IMR-90 (cell line): ENCODE data around the gene NFIA. TPM values are rescaled to one million over a fixed set of nuclear protein-coding genes. Genes with fewer than 3 reads are reported as not detected.

Experiments
- ATAC-seq: fragments of 200-7000 bp; cut with Tn5 transposase; 2 replicates; pipeline ENCODE4 v1.9.1; 2020; ENCODE audit warnings: low read depth, mild to moderate bottlenecking, moderate library complexity
- BruUV-seq: library from RNA; stranded (reverse); fragments of 400-500 nt; replicated peaks from 2 replicates; lab custom pipeline; 2021; lab: Mats Ljungman, UMichigan
- CTCF ChIA-PET: fragments of 300-600 bp; formaldehyde crosslinking; extraction: SDS; loops from one replicate; lab custom pipeline; 2021; ENCODE audit warnings: antibody characterized with exemption; lab: Yijun Ruan, JAX
- POLR2A ChIA-PET: fragments of 300-600 bp; sonication (Branson Sonifier 250); formaldehyde crosslinking; loops from one replicate; lab custom pipeline; 2022; ENCODE audit warnings: antibody characterized with exemption; ENCODE audit not compliant: unreplicated experiment; lab: Charles Lee
- DNase-seq: peaks from one replicate; pipeline ENCODE4 v3.0.0; 2013
- H2AFZ ChIP-seq: replicated peaks from 2 replicates; pipeline ENCODE3; 2013; ENCODE audit warnings: low read length, mild to moderate bottlenecking; ENCODE audit not compliant: poor library complexity
- H2AK5ac ChIP-seq: 2 replicates; pipeline ENCODE4 v1.6.1; 2013; ENCODE audit warnings: low read depth, low read length, inconsistent platforms
- H2AK9ac ChIP-seq: replicated peaks from 2 replicates; pipeline ENCODE3; 2013; ENCODE audit warnings: mild to moderate bottlenecking, low read depth, low read length, moderate library complexity; ENCODE audit not compliant: poor library complexity
- H2BK120ac ChIP-seq: 2 replicates; pipeline ENCODE4 v1.6.1; 2013; ENCODE audit warnings: low read depth, low read length, inconsistent platforms
- H2BK15ac ChIP-seq: 3 replicates; pipeline ENCODE4 v1.6.1; 2013; ENCODE audit warnings: low read depth, low read length, inconsistent platforms
- H2BK20ac ChIP-seq: 2 replicates; pipeline ENCODE4 v1.6.1; 2013; ENCODE audit warnings: low read depth, mild to moderate bottlenecking, inconsistent platforms, low read length, moderate library complexity
- H2BK5ac ChIP-seq: 2 replicates; pipeline ENCODE4 v1.6.1; 2013; ENCODE audit warnings: mild to moderate bottlenecking, low read depth, low read length, inconsistent platforms; ENCODE audit not compliant: poor library complexity, severe bottlenecking
- H3K14ac ChIP-seq: replicated peaks from 2 replicates; pipeline ENCODE4 v1.6.1; 2013; ENCODE audit warnings: low read depth, low read length, inconsistent platforms
- H3K18ac ChIP-seq: 2 replicates; pipeline ENCODE4 v1.6.1; 2013; ENCODE audit warnings: low read depth, low read length, control low read depth
- H3K23ac ChIP-seq: 2 replicates; pipeline ENCODE4 v1.6.1; 2013; ENCODE audit warnings: low read depth, low read length, inconsistent platforms
- H3K27ac ChIP-seq: 2 replicates; pipeline ENCODE4 v1.5.1; 2013; ENCODE audit warnings: mild to moderate bottlenecking, control low read depth, low read length; ENCODE audit not compliant: insufficient read depth
- H3K27me3 ChIP-seq: 2 replicates; pipeline ENCODE4 v1.6.1; 2013; ENCODE audit warnings: low read length; ENCODE audit not compliant: control insufficient read depth, insufficient read depth
- H3K36me3 ChIP-seq: 2 replicates; pipeline ENCODE4 v1.6.1; 2013; ENCODE audit warnings: low read length, mixed read lengths; ENCODE audit not compliant: control insufficient read depth, insufficient read depth
- H3K4ac ChIP-seq: 2 replicates; pipeline ENCODE4 v1.6.1; 2013; ENCODE audit warnings: low read depth, low read length, inconsistent platforms
- H3K4me1 ChIP-seq: 2 replicates; pipeline ENCODE4 v1.6.1; 2013; ENCODE audit warnings: low read length, mixed read lengths; ENCODE audit not compliant: control insufficient read depth, insufficient read depth
- H3K4me2 ChIP-seq: 2 replicates; pipeline ENCODE4 v1.6.1; 2013; ENCODE audit warnings: low read depth, mild to moderate bottlenecking, control low read depth, low read length, moderate library complexity
- H3K4me3 ChIP-seq: 2 replicates; pipeline ENCODE4 v1.5.1; 2013; ENCODE audit warnings: low read depth, mild to moderate bottlenecking, control low read depth, low read length, moderate library complexity; ENCODE audit not compliant: insufficient read depth
- H3K56ac ChIP-seq: 2 replicates; pipeline ENCODE4 v1.6.1; 2013; ENCODE audit warnings: low read length, inconsistent platforms; ENCODE audit not compliant: insufficient read depth; ENCODE audit errors: extremely low read depth
- H3K79me1 ChIP-seq, 2 experiments: 2 replicates each; pipeline ENCODE4 v1.6.1; 2013; ENCODE audit warnings: low read length in 2 of 2, inconsistent platforms in 1 of 2, low read depth in 1 of 2
- H3K9ac ChIP-seq: 2 replicates; pipeline ENCODE4 v1.6.1; 2013; ENCODE audit warnings: low read depth, low read length, control low read depth
- H3K9me1 ChIP-seq: 2 replicates; pipeline ENCODE4 v1.6.1; 2013; ENCODE audit warnings: low read length, inconsistent platforms; ENCODE audit not compliant: insufficient read depth
- H3K9me3 ChIP-seq: 2 replicates; pipeline ENCODE4 v1.6.1; 2013; ENCODE audit warnings: low read length; ENCODE audit not compliant: control insufficient read depth, insufficient read depth
- H4K20me1 ChIP-seq: 2 replicates; pipeline ENCODE4 v1.6.1; 2013; ENCODE audit warnings: low read length, inconsistent platforms; ENCODE audit not compliant: insufficient read depth
- H4K5ac ChIP-seq: 2 replicates; pipeline ENCODE4 v1.6.1; 2013; ENCODE audit warnings: mild to moderate bottlenecking, low read depth, low read length, control low read depth
- H4K8ac ChIP-seq, 2 experiments: 2 replicates each; pipeline ENCODE4 v1.6.1; 2013; ENCODE audit warnings: low read depth in 2 of 2, low read length in 2 of 2, control low read depth in 1 of 2, inconsistent platforms in 1 of 2
- H4K91ac ChIP-seq: 2 replicates; pipeline ENCODE4 v1.6.1; 2013; ENCODE audit warnings: low read depth, low read length, inconsistent platforms; ENCODE audit not compliant: insufficient read depth
- ELK1 ChIP-seq: fragments of 150-350 bp; IDR thresholded peaks from 2 replicates; pipeline ENCODE4 v1.6.1; 2016; ENCODE audit warnings: low read depth, mild to moderate bottlenecking, low read length, moderate library complexity, borderline replicate concordance
- MAFK ChIP-seq: IDR thresholded peaks from 2 replicates; pipeline ENCODE4 v1.6.1; 2012; ENCODE audit warnings: low read depth, low read length, improper control_type of control experiment
- RAD21 ChIP-seq: IDR thresholded peaks from 2 replicates; pipeline ENCODE4 v1.6.1; 2012; ENCODE audit warnings: low read length, improper control_type of control experiment
- SMC3 ChIP-seq: fragments of 150-350 bp; IDR thresholded peaks from 2 replicates; pipeline ENCODE4 v1.6.1; 2016; ENCODE audit warnings: low read depth, mild to moderate bottlenecking, antibody characterized with exemption, low read length, moderate library complexity
- USF2 ChIP-seq: fragments of 150-350 bp; IDR thresholded peaks from 2 replicates; pipeline ENCODE4 v1.6.1; 2017; ENCODE audit warnings: mild to moderate bottlenecking, antibody characterized with exemption, low read length, low read depth
- dilution Hi-C: fragments of 300-500 bp; cut with HindIII; formaldehyde crosslinking; loops from one replicate; pipeline ENCODE4 v1.14.3; 2018; ENCODE audit warnings: low sequenced_read_pairs; ENCODE audit not compliant: unreplicated experiment
- in situ Hi-C: fragments of 300-500 bp; cut with MboI; formaldehyde crosslinking; loops from 3 replicates; pipeline ENCODE4 v1.14.3; 2019; ENCODE audit warnings: low sequenced_read_pairs, inconsistent platforms, mixed read lengths
- intact Hi-C: fragments of 100-400 bp; cut with micrococcal nuclease; formaldehyde crosslinking; loops from 2 replicates; pipeline ENCODE4 v1.10.0; 2022
- polyA plus RNA-seq, 3 experiments: library from polyadenylated mRNA; depleted of rRNA; stranded (reverse); fragments of >200 nt; gene quantifications; 2 replicates each; pipeline ENCODE4 v1.2.3, GENCODE V29; 2012; ENCODE audit warnings: low replicate concordance in 1 of 3
- total RNA-seq: library from RNA; depleted of rRNA; stranded (reverse); fragments of >200 nt; gene quantifications from 2 replicates; pipeline ENCODE4 v1.2.3, GENCODE V29; 2012

The NFIA gene
- total and polyA plus RNA-seq, 2 of the 4 experiments (the other 2 are of a cell fraction), result 1.6 to 2.2 TPM

GRCh38 chr1:61131248-61131647 lies 48.9 kb downstream of the NFIA start:
- Histone ChIP-seq H2AK9ac (no peak overlapping the region), H3K9me1 (no peaks in the 10 kb centered on the region)

More at GRCh38 chr1:61131248-61131647, 48.9 kb downstream of the NFIA start:
- no peaks in the 10 kb centered on the region for H3K27me3 ChIP-seq
- no peak overlapping the region for H3K4me3 ChIP-seq
- H2AFZ ChIP-seq, result no peak overlapping the region
- no peak overlapping the region for H2BK15ac ChIP-seq
- ATAC-seq (no peak), DNase-seq (no peak)
- H3K9me3 ChIP-seq, result no peaks in the 10 kb centered on the region
- no peak overlapping the region for H2BK120ac ChIP-seq
- no peaks in the 10 kb centered on the region for H3K79me1 ChIP-seq
- intact Hi-C loops (no loop called here), in situ Hi-C loops (no loop called here), dilution Hi-C loops (no loop called here)
- H3K4ac ChIP-seq, result no peak overlapping the region
- no peak overlapping the region for H3K56ac ChIP-seq
- H2BK20ac ChIP-seq, result no peak overlapping the region
- no peaks in the 10 kb centered on the region; the same call in 1 of the 2 replicates for H3K4me1 ChIP-seq
- H3K18ac ChIP-seq, result no peak overlapping the region
- no peak overlapping the region for H2AK5ac ChIP-seq
- CTCF ChIA-PET, result no interaction called here
- H4K5ac ChIP-seq, result no peak overlapping the region
- H3K27ac ChIP-seq, result no peak overlapping the region
- no peak overlapping the region for H4K91ac ChIP-seq
- H3K14ac ChIP-seq, result no peak overlapping the region
- POLR2A ChIA-PET, result no interaction called here
- no peak overlapping the region for H3K23ac ChIP-seq
- no peak overlapping the region for H2BK5ac ChIP-seq
- no peaks in the 10 kb centered on the region for H4K20me1 ChIP-seq
- H4K8ac ChIP-seq, result no peak overlapping the region
- H3K4me2 ChIP-seq, result no peak overlapping the region
- TF ChIP-seq SMC3, result no peak
- TF ChIP-seq RAD21, result no peak
- TF ChIP-seq ELK1, result no peak
- TF ChIP-seq USF2, result no peak
- peak; percentile 40; the same call in 1 of the 2 replicates for TF ChIP-seq MAFK
- H3K36me3 ChIP-seq, result no peaks in the 10 kb centered on the region
- no TSS peak for BruUV-seq
- no peak overlapping the region for H3K9ac ChIP-seq
